Progenitor cell of endocrine pancreas (in vitro differentiated cells): ENCODE data around the gene CRYM. TPM values are rescaled to one million over a fixed set of nuclear protein-coding genes. Genes with fewer than 3 reads are reported as not detected.

ENCODE experiments used
- DNase-seq: peaks from one replicate; pipeline ENCODE4 v3.0.0; 2021; ENCODE audit warnings: low spot score; ENCODE audit not compliant: unreplicated experiment
- H3K27ac Mint-ChIP-seq: 2 replicates; pipeline ENCODE4 v1.8.0; 2021; ENCODE audit warnings: mild to moderate bottlenecking, moderate library complexity, mixed read lengths
- H3K27me3 Mint-ChIP-seq: 2 replicates; pipeline ENCODE4 v1.8.0; 2021; ENCODE audit warnings: mixed read lengths
- H3K36me3 Mint-ChIP-seq: 2 replicates; pipeline ENCODE4 v1.8.0; 2022; ENCODE audit warnings: mixed read lengths; ENCODE audit not compliant: insufficient read depth
- H3K4me1 Mint-ChIP-seq: 2 replicates; pipeline ENCODE4 v1.8.0; 2021; ENCODE audit warnings: low read depth, mixed read lengths
- H3K4me3 Mint-ChIP-seq: 2 replicates; pipeline ENCODE4 v1.8.0; 2021; ENCODE audit warnings: low read depth, mild to moderate bottlenecking, moderate library complexity, mixed read lengths
- H3K9me3 Mint-ChIP-seq: 2 replicates; pipeline ENCODE4 v1.8.0; 2021; ENCODE audit warnings: low read depth, mixed read lengths
- total RNA-seq: library from RNA; stranded (reverse); gene quantifications from 2 replicates; pipeline ENCODE4 v1.2.1, GENCODE V29; 2021
- TF ChIP-seq, protein P1 (sequence below): fragments of 200-600 bp; sonication (generic); IDR thresholded peaks from one replicate; pipeline ENCODE4 v1.5.0; 2021; ENCODE audit warnings: antibody characterized with exemption, mild to moderate bottlenecking; ENCODE audit not compliant: unreplicated experiment

The CRYM gene
- total RNA-seq, 1 donor from 2014 or later = 9.3 TPM

GRCh38 chr16:21265104-21265837, 12.8 kb downstream of the CRYM start:
- no peaks in the 10 kb centered on the region for H3K36me3 Mint-ChIP-seq
- H3K27ac Mint-ChIP-seq = peak overlapping the region; percentile 5
- no peak overlapping the region for H3K4me3 Mint-ChIP-seq
- peaks cover 26% of the 10 kb centered on the region for H3K4me1 Mint-ChIP-seq
- no peaks in the 10 kb centered on the region for H3K9me3 Mint-ChIP-seq
- no peak for DNase-seq
- TF ChIP-seq, protein P1, sequence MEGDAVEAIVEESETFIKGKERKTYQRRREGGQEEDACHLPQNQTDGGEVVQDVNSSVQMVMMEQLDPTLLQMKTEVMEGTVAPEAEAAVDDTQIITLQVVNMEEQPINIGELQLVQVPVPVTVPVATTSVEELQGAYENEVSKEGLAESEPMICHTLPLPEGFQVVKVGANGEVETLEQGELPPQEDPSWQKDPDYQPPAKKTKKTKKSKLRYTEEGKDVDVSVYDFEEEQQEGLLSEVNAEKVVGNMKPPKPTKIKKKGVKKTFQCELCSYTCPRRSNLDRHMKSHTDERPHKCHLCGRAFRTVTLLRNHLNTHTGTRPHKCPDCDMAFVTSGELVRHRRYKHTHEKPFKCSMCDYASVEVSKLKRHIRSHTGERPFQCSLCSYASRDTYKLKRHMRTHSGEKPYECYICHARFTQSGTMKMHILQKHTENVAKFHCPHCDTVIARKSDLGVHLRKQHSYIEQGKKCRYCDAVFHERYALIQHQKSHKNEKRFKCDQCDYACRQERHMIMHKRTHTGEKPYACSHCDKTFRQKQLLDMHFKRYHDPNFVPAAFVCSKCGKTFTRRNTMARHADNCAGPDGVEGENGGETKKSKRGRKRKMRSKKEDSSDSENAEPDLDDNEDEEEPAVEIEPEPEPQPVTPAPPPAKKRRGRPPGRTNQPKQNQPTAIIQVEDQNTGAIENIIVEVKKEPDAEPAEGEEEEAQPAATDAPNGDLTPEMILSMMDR = no peak
- no peaks in the 10 kb centered on the region for H3K27me3 Mint-ChIP-seq

- no peaks in the 10 kb centered on the region for H3K27me3 Mint-ChIP-seq
- no peaks in the 10 kb centered on the region for H3K9me3 Mint-ChIP-seq
- no peaks in the 10 kb centered on the region for H3K36me3 Mint-ChIP-seq
- no peak for DNase-seq
- no peak overlapping the region for H3K4me3 Mint-ChIP-seq
- TF ChIP-seq, protein P1 = no peak
- H3K4me1 Mint-ChIP-seq = peaks cover 26% of the 10 kb centered on the region
- no peak overlapping the region for H3K27ac Mint-ChIP-seq
Observed at GRCh38 chr16:21264571-21265036, 13.5 kb downstream of the CRYM start.

DNA sequence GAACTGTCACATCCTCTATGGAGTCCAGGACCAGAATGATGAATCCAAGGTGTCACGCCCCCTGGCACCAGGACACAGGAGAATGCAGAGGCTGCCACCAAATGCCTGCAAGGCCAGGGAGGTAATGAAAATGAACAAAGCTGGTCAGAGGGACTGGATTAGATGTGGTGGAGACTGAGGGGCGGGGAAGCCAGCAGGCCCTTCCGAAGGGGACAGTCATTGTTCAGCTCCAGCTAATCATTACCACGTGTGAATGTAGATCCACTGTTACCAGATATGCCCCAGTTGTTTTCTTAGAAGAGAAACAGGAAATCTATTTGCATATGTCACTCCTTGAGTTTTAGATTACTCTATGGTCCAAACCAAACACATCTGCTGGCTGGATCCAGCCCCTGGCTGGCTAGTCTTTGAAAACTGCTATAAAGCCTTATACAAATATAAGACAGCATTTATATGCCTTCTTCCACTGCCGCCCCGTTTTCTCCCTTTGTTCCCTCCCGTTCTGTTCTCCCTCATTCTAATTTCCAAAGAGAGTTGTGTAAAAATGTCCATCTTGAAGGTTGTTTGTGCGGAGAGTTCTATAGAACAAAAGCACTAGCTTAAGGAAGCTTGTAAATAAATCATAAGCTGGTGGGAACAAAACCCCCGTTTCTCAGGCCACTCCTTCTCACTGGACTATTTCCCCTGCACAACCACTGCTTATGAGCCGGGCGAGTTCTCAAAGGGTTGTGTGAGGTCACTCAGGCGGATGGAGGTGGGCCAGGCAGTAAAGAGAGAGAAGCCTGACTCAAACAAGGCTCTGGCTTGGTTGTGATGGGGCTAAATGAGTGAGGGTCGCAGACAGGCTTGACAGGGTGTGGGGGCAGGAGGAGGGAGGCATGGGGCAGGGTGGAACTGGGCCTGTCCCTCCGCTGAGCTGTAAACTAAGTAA, 14.2 kb downstream of the CRYM start:
- Mint-ChIP-seq H3K27me3 (no peaks in the 10 kb centered on the region), H3K27ac (peak overlapping the region; percentile 94), H3K36me3 (no peaks in the 10 kb centered on the region), H3K4me3 (peak overlapping the region; percentile 22), H3K9me3 (no peaks in the 10 kb centered on the region), H3K4me1 (peaks cover 26% of the 10 kb centered on the region)
- TF ChIP-seq, protein P1 = no peak
- no peak for DNase-seq

DNA sequence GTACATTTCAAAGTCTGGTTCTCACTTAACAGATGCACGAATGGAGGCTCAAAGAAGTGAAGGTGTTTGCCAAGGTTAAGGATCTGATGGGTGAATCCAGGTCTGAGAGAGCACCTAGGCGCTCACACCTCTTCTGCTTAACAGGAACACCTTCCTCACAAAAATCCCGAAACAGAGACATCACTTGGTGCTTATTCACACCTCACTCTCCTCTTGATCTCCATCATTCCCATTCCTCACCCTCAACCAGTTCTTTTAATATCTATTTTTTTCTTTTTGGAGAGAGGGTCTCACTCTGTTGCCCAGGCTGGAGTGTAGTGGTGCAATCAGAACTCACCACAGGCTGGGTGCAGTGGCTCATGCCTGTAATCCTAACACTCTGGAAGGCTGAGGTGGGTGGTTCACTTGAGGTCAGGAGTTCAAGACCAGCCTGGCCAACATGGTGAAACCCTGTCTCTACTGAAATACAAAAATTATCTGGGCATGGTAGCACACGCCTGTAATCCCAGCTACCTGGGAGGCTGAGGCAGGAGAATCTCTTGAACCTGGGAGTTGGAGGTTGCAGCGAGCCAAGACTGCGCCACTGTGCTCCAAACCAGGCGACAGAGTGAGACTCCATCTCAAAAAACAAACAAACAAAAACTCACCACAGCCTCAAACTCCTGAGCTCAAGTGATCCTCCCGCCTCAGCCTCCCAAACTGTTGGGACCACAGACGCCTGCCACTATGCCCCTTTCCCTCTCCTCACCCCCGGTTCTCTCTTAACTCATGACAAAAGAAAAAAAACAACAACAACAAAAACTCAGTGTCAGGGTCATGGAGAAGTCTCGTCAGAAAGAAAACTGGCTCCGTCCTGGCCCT, 15.1 kb downstream of the CRYM start:
- Mint-ChIP-seq H3K4me3 (no peak overlapping the region), H3K4me1 (peaks cover 26% of the 10 kb centered on the region), H3K27me3 (no peaks in the 10 kb centered on the region), H3K36me3 (no peaks in the 10 kb centered on the region), H3K27ac (peak overlapping the region; percentile 94), H3K9me3 (no peaks in the 10 kb centered on the region)
- DNase-seq = no peak
- TF ChIP-seq, protein P1 = no peak
